OCI-M2 (cell line): Measurements from ENCODE around the gene PRKG1.
"Not testable (repeated sequence)": the region's sequence is repeated elsewhere in the genome, so short reads cannot be mapped to it uniquely, and the experiment has no call there.

Experiments used
- DNase-seq: peaks from one replicate; lab custom pipeline; 2025; ENCODE audit not compliant: unreplicated experiment; lab: John Stamatoyannopoulos, UW

Gene PRKG1

GRCh38 chr10:51318399-51319172 lies 244.3 kb downstream of the PRKG1 start:
- no peak for DNase-seq

DNA sequence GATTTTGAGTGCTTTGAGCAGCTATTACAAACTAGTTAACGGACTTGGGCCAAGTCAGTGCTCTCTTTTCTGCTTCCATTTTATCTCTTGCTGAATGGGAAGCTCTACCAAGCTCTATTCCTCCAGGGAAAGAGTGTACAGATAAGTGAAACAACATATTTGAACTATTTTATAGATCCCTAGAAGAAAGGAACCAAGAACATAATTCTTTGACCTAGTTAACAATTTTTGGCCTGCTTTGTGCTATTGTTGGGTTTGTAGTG lies 244.8 kb downstream of the PRKG1 start:
- no peak for DNase-seq

GRCh38 chr10:51321300-51321699 lies 247.0 kb downstream of the PRKG1 start:
- DNase-seq, result no peak

- DNase-seq, result no peak
Observed at GRCh38 chr10:51321980-51322379, 247.7 kb downstream of the PRKG1 start.

DNA sequence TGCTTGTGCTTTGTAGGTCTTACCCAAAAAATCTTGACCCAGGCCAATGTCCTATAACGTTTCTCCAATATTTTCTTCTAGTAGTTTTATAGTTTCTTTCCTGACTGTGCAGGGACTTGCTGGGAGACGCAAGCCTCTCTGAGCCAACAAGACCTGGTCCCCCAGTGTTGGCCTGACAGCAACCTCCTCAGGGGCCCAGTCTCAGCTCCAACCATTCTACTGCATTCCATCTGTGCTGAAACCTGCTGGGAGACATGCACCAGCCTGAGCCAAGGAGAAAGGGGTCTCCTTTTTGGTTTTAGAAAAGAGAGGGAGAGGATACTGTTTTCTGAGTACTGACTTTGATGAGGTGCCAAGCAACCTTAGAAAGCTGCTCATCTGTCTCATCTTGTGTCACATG lies 251.4 kb downstream of the PRKG1 start:
- DNase-seq, result no peak

DNA sequence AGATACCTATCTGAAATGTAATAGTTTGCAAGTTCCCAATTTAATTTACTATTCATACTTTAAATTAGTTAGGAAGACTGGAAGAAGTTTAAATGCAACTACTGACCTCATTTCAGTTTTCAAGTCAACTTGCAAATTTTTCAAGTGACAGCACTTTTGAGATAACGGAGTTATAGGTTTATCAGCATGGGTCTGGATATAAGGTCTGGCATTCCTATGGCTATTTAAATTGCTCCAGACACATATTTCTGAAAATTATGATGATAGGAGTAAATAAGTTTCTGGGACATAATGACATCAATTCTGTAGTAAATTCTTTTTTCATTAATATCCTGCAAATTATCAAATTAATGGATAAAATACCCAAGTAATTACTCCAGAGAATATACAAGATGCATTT lies 251.9 kb downstream of the PRKG1 start:
- DNase-seq, result no peak

- DNase-seq, result no peak
Observed at GRCh38 chr10:51327432-51327831, 253.1 kb downstream of the PRKG1 start.

DNA sequence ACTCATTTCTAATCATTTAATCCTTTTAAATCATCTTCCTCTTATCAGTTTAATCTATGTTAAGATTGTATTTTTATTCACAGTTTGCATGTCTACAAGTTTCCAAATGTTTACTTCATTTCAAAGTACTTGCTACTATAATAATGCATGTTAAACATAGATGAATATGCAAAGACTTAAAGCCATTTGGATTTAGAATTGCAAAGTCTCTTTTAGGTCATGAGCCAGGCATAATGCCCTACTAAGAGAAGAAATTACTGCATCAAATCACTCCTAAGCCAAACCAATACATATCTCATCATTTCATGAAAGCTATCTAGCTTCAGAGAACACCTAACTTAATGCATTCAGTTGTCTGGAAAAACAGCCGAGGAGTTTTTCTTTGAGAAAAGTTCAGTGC lies 266.1 kb downstream of the PRKG1 start:
- no peak for DNase-seq

DNA sequence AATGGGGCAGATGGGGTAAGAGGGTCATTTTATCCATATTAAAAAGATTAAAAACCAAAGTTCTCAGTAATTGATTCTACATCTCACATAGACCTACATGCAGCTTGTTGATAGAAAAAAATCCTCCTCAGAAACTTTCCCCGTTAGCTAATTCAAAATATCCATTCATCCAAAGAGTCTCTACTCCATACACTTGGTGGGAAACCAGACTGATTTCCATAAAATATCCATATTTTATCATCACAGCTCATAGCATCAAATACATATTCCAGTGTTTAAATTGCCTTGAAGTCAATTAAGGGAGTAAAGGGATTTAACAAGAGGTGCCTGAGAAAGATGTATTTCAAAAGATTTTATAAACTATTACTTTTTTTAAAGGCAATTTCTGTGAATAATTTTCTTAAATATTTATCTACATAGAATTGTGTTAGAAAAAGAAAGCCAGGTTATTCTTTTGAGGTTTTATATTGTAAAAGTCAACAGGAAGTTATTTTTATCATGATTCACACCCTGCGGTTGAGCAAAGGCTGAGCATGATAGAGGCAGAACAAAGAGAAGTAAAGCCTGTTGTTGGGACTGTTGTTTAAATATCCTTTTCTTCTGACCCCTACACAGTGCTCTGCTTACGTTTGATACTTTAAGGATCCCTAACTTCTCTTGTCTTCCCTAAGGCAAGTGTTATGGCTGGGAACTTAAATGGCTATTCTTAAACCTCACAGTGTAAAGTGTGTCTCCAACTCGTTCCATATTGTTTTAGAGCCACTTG lies 266.7 kb downstream of the PRKG1 start:
- DNase-seq, result no peak

DNA sequence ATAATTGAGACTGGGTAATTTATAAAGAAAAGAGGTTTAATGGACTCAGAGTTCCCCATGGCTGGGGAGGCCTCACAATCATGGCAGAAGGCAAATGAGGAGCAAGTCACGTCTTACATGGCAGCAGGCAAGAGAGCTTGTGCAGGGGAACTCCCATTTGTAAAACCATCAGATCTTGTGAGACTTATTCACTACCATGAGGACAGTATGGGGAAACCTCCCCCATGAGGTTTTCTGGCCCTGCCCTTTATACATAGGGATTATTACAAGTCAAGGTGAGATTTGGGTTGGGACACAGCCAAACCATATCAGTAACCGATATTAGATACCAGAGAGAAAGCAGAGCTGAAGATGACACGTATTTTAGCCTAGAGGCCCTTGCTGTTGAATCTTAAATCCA lies 267.5 kb downstream of the PRKG1 start:
- not testable (repeated sequence) for DNase-seq

- no peak for DNase-seq
Observed at GRCh38 chr10:51342381-51342780, 268.1 kb downstream of the PRKG1 start.

DNA sequence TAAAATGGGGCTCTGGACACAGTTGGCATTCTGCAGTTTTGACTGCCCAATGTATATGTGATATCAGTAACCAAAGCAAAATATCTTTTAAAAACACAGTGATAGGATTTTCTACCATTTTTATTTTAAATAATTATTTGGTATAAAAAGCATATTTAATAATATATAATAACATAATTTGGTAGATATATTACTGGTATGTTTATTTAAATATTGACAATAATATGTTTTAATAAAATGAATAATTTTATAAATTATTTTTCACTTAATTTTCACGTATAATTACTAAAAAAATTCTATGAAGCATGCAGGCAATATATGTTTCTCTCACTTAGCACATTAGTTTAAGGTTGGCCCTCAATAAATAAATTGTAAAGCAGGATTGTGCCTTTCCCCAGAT lies 269.1 kb downstream of the PRKG1 start:
- DNase-seq, result no peak

DNA sequence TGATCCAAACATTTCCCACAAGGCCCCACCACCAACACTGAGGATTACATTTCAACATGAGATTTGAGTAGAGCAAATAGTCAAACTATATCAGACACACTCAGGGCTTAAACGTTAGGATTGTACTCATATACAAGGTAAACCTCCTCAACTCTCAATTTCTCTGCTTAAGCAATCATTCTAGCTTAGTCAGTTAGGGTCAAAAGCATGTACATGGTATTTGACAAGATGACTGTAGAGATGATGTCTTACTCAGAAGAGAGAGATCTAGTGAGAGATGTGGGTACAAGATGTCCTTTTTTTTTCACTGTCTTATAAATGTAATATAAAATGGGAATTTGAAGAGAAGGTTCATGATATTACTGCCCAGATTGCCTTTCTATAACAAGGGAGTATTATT lies 270.1 kb downstream of the PRKG1 start:
- DNase-seq, result no peak

GRCh38 chr10:51348622-51349021 lies 274.3 kb downstream of the PRKG1 start:
- no peak for DNase-seq

DNA sequence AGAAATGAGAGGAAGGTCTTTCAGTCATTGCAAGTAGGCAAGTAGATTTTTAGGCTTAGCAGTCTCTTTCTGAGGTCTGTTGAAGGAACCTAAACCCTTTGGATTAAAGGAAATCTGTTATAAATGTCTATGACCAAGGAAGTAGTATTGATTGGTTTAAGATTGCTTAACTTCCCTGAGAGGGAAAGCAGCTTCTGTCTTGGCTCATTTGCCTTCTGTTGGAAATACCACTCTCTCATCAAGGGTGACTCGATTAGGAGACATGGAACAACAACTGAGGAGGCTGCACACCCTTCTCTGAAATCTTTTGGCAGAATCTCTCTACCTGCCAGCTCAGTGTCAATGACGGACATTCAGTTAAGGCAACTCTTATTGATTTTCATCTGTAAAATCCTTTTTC lies 282.9 kb downstream of the PRKG1 start:
- DNase-seq, result no peak

DNA sequence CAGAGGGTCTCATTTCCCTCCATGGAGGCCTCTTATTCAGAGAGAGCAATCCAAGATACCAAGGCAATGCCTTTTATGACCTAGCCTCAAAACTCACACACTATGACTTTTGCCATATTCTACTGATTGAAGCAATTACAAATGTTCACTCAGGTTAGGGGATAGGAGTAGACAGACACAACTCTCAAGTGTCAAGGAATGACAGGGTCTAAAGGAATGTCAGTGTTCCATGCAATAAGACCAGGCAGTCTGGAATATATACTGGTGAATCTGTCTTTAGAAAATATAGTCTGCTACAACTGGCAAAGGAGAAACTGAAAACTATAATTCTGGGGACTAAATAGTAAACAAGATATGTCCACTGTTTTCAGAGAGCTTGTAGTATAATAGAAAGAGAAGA lies 283.9 kb downstream of the PRKG1 start:
- DNase-seq, result no peak

DNA sequence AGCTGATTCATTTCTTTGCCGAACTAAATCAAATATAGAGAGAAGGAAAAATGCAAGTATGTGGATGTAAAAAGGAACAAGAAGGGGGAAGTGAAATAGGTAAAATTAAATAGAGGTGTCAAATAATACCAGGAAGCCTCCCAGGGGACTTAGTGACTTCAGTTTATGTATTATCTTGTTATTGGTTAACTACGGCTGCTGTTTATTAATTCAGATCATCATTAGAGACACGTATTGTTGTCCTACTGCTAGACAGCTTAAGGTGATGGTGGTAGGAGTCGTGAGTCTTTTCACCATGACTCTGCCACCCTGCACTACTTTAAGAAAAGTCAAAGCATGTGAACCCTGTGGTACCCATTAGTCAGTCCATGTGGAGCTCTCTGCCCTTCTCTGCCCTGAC lies 289.1 kb downstream of the PRKG1 start:
- DNase-seq, result no peak

DNA sequence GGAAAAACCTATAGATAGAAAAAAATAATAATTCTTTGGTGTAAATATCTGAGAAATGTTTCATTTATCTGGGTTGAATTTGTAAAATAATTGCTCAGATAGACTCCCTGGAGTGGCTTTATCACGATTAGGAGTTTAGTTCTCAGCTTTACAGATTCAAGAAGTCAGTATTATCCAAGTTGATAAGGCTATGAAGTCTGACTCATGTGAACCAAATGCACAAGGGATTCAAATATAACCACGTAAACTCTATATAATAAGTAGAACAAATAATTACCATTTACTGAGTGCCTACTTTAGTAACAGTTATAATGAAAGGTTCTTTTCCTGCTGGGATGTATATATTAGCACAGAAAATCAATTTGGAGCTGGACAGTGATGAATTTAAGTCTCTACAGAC lies 290.4 kb downstream of the PRKG1 start:
- no peak for DNase-seq

DNA sequence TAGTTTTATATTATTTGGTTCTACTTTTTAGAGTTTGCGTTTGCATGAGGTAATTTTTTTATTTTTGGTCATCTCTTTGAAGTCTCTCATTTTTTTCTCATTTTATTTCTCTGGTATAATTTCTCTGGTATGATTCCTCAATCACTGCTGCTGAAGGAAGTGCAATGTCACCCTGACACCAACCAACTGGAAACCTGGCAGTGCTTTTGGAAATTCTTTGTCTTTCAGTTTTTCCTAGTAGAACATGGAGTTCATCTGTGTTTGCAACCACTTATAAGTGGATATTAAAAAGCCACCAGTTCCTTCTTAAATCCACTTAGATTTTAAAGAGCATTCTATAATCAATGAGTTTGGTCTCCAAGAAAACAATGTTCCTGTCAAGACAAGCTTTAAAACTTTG lies 291.8 kb downstream of the PRKG1 start:
- no peak for DNase-seq

GRCh38 chr10:51367127-51367526 lies 292.8 kb downstream of the PRKG1 start:
- DNase-seq, result no peak

GRCh38 chr10:51367694-51368093 lies 293.4 kb downstream of the PRKG1 start:
- no peak for DNase-seq

- no peak for DNase-seq
Observed at GRCh38 chr10:51368943-51369342, 294.7 kb downstream of the PRKG1 start.

DNA sequence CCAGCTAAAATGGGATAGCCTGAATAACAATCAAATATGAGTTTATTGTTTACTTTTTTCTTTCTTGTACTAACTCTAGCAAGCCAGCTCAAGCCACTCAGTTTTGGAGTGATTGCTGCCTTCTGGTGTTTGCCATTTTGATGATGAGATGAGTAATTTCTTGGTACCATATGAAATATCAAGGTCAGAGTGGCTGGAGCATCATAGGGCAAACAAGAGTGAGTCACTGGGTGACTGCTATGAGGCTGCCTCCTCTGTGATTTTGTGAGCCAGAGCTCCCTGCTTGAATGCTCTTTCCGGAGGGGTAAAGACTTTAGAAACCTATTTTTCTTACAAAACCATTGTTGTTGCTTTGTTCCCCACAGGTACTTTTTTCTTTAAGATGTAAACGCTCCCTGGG lies 295.6 kb downstream of the PRKG1 start:
- DNase-seq, result no peak
